Adrenal gland (tissue), 5 donors: ENCODE results near the gene ERN1.

Experiments used
- POLR2A ChIP-seq, 2 donors: fragments of 450-650 bp; IDR thresholded peaks; one replicate each; pipeline ENCODE4 v1.6.1; 2017; ENCODE audit warnings: antibody characterized with exemption in 2 of 2, mild to moderate bottlenecking in 2 of 2, moderate library complexity in 1 of 2
- TF ChIP-seq, protein P1 (sequence below), 6 experiments: fragments of 450-650 bp in 4 of 6; fragments of 200-600 bp in 2 of 6; sonication (generic) in 1 of 6; IDR thresholded peaks; 1 replicate in 5 of 6; 2 replicates in 1 of 6; pipeline versions ENCODE4 v1.5.1 to v1.8.0; 2016 to 2021; ENCODE audit warnings: antibody characterized with exemption in 6 of 6, mild to moderate bottlenecking in 2 of 6, moderate library complexity in 1 of 6
- donor health status: DM: no; HTN: no; CAD: no.

DNA sequence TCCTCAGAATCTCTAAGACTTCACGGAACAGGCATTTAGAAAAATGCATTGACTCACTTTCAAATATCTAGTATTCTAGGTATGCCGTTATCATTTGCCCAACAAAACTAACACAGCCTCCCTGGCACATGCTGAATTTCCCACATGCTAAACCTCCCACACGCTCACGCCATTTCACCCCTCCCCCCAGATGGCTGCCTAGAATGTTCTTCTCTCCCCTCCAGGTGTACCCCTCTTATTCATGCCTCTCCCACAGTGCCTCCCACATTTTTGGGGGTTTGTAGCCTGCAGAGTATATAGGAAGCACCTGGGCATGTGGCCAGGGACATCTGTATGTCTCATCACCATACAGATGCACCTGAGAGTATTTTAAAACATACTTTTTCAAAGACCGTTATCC is 71.3 kb downstream of the ERN1 start:
- TF ChIP-seq, protein P1, sequence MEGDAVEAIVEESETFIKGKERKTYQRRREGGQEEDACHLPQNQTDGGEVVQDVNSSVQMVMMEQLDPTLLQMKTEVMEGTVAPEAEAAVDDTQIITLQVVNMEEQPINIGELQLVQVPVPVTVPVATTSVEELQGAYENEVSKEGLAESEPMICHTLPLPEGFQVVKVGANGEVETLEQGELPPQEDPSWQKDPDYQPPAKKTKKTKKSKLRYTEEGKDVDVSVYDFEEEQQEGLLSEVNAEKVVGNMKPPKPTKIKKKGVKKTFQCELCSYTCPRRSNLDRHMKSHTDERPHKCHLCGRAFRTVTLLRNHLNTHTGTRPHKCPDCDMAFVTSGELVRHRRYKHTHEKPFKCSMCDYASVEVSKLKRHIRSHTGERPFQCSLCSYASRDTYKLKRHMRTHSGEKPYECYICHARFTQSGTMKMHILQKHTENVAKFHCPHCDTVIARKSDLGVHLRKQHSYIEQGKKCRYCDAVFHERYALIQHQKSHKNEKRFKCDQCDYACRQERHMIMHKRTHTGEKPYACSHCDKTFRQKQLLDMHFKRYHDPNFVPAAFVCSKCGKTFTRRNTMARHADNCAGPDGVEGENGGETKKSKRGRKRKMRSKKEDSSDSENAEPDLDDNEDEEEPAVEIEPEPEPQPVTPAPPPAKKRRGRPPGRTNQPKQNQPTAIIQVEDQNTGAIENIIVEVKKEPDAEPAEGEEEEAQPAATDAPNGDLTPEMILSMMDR (IDR thresholded peaks at IDR 0.05): no peak
- no peak for TF ChIP-seq POLR2A (IDR thresholded peaks at IDR 0.05)
